Stomach (tissue), 9 donors: Measurements from ENCODE around the gene BCAR3. TPM values are rescaled to one million over a fixed set of nuclear protein-coding genes. Genes with fewer than 3 reads are reported as not detected.
"Not testable (repeated sequence)": the region's sequence is repeated elsewhere in the genome, so short reads cannot be mapped to it uniquely, and the experiment has no call there.

Experiments
- DNase-seq, 2 donors: peaks; one replicate each; pipeline versions ENCODE4 v3.0.0 to v3.0.0-alpha.2; 2013 to 2019
- H3K27ac ChIP-seq, 5 donors: fragments of 200-600 bp in 4 of 5; sonication (generic) in 4 of 5; one replicate each; pipeline ENCODE4 v1.5.1; 2013 to 2019; ENCODE audit warnings: mild to moderate bottlenecking in 1 of 5, moderate library complexity in 1 of 5
- H3K27me3 ChIP-seq, 3 donors: fragments of 200-600 bp; sonication (generic); one replicate each; pipeline ENCODE4 v1.5.1; 2017 to 2019; ENCODE audit warnings: mixed run types in 1 of 3
- H3K36me3 ChIP-seq, 4 donors: fragments of 200-600 bp; sonication (generic); 1 replicate in 3 of 4; 2 replicates in 1 of 4; pipeline ENCODE4 v1.5.1; 2016 to 2019
- H3K4me1 ChIP-seq, 4 donors: fragments of 200-600 bp; sonication (generic); one replicate each; pipeline ENCODE4 v1.5.1; 2016 to 2019
- H3K4me3 ChIP-seq, 4 donors: fragments of 200-600 bp; sonication (generic) in 3 of 4; one replicate each; pipeline ENCODE4 v1.5.1; 2016 to 2019; ENCODE audit warnings: mild to moderate bottlenecking in 1 of 4
- H3K9me3 ChIP-seq, 4 donors: fragments of 200-600 bp; sonication (generic); one replicate each; pipeline ENCODE4 v1.5.1; 2016 to 2019
- CTCF ChIP-seq, 7 experiments: fragments of 450-650 bp in 4 of 7; fragments of 200-600 bp in 3 of 7; sonication (generic) in 3 of 7; IDR thresholded peaks; one replicate each; pipeline ENCODE4 v1.5.1; 2016 to 2019; ENCODE audit warnings: antibody characterized with exemption in 7 of 7, control low read depth in 2 of 7, mild to moderate bottlenecking in 1 of 7
- EP300 ChIP-seq: sonication (generic); formaldehyde crosslinking; IDR thresholded peaks from one replicate; pipeline ENCODE4 v1.6.1; 2017; ENCODE audit warnings: antibody characterized with exemption
- POLR2A ChIP-seq, 4 donors: fragments of 450-650 bp; IDR thresholded peaks; one replicate each; pipeline ENCODE4 v1.6.1; 2016; ENCODE audit warnings: antibody characterized with exemption in 4 of 4, control low read depth in 2 of 4, mild to moderate bottlenecking in 1 of 4, moderate library complexity in 1 of 4
- POLR2AphosphoS5 ChIP-seq, 3 donors: sonication (generic); formaldehyde crosslinking; IDR thresholded peaks; one replicate each; pipeline ENCODE4 v1.6.1; 2016; ENCODE audit warnings: antibody characterized with exemption in 3 of 3
- WGBS, 5 donors: extraction: QIAGEN DNeasy Blood & Tissue Kit in 3 of 5; methylation state at CpG; one replicate each; pipeline versions ENCODE4 v1.1.5 to v1.1.7; 2013 to 2018; 5-methylcytosine and 5-hydroxymethylcytosine counted together
- intact Hi-C: fragments of 100-400 bp; cut with DNase I; formaldehyde crosslinking; loops from one replicate; pipeline ENCODE4 v1.15.1; 2023; ENCODE audit warnings: low total_unique reads
- polyA plus RNA-seq, 3 donors: library from polyadenylated mRNA; stranded (reverse); fragments of 200-250 nt; gene quantifications; one replicate each; pipeline ENCODE4 v1.2.3, GENCODE V29; 2013
- total RNA-seq, 5 donors: library from RNA; depleted of rRNA; stranded (reverse); fragments of >200 nt; gene quantifications; one replicate each; pipeline versions ENCODE4 v1.1.0 to v1.2.3, GENCODE V29; 2014 to 2016
- donor health status: healthy with polysubstance abuse.
- donor health status: Bipolar disorder and iron deficiency.
- donor health status: healthy.

Gene BCAR3
- total and polyA plus RNA-seq, 8 donors: 5.6 to 28.0 (median 19.3) TPM

- Histone ChIP-seq H3K9me3 (no peaks in the 10 kb centered on the region), H3K36me3 (peaks cover 9 to 47% (median 40%) of the 10 kb centered on the region in 4 donors), H3K27ac (no peak overlapping the region), H3K4me3 (no peak overlapping the region), H3K4me1 (peaks cover 15 to 27% (median 24%) of the 10 kb centered on the region in 4 donors), H3K27me3 (no peaks in the 10 kb centered on the region)
- no peak for DNase-seq
- 69 to 93% (median 88%) methylated on average over 2 of the region's 2 CpGs for WGBS, 5 donors
- intact Hi-C loops: no loop called here
- TF ChIP-seq CTCF (IDR thresholded peaks at IDR 0.05): no peak
- TF ChIP-seq EP300: no peak
- TF ChIP-seq POLR2AphosphoS5 (IDR thresholded peaks at IDR 0.05): no peak
- TF ChIP-seq POLR2A (IDR thresholded peaks at IDR 0.05): no peak
Observed at GRCh38 chr1:93559045-93559444, 122.6 kb downstream of the BCAR3 start.

GRCh38 chr1:93556291-93556690 lies 125.3 kb downstream of the BCAR3 start:
- intact Hi-C loops: no loop called here
- peaks cover 31 to 49% (median 45%) of the 10 kb centered on the region in 4 donors for H3K4me1 ChIP-seq
- no peaks in the 10 kb centered on the region for H3K27me3 ChIP-seq
- peak overlapping the region in 4 of 5 donors; percentile 4 to 82 (median 72) for H3K27ac ChIP-seq
- peaks cover 6 to 22% (median 18%) of the 10 kb centered on the region in 4 donors for H3K36me3 ChIP-seq
- H3K9me3 ChIP-seq: no peaks in the 10 kb centered on the region
- 68 to 88% (median 75%) methylated on average over 2 of the region's 2 CpGs for WGBS, 5 donors
- no peak overlapping the region for H3K4me3 ChIP-seq
- TF ChIP-seq POLR2AphosphoS5 (IDR thresholded peaks at IDR 0.05) (no peak), EP300 (no peak), POLR2A (IDR thresholded peaks at IDR 0.05) (no peak), CTCF (IDR thresholded peaks at IDR 0.05) (no peak)
- peak in 1 of 2 donors; percentile 56 for DNase-seq

- no peaks in the 10 kb centered on the region for H3K9me3 ChIP-seq
- TF ChIP-seq POLR2AphosphoS5 (IDR thresholded peaks at IDR 0.05) (peak in 2 of 3 donors; percentile 44 to 49), EP300 (no peak), POLR2A (IDR thresholded peaks at IDR 0.05) (no peak)
Observed at GRCh38 chr1:93554883-93555872, 126.5 kb downstream of the BCAR3 start.

DNA sequence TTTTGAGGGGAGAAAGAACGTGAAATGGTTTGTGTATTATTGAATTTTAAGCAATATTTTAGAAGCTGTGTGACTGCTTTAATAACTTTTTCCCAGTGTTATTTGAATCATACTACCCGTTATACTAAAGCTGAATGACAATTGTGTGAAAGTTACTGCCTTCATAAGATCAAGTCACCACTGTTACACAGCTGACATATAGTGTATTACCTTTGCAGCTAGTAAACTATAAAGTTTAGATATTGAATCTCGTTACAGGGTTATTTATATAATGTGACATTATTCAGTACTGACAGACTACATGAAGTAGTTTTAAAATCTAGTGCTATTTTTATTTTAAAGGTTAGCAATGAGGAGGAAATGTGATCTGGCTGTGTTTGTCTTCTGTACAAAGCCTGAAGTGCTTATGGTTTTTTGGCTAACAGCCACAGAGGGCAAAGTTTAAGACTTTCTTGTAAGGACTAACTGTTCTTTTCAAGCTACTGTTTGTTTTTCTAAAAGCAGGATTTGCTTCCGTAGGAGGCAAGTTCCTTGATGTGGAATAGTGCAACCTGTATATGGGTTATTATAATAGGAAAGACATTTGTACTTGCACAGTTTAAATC lies 127.6 kb downstream of the BCAR3 start:
- 14 to 39% (median 27%) methylated on average over 4 of the region's 4 CpGs for WGBS, 5 donors
- H3K27me3 ChIP-seq, H3K9me3 ChIP-seq, intact Hi-C loops, H3K4me3 ChIP-seq: not testable (repeated sequence)
- peaks cover 31 to 49% (median 45%) of the 10 kb centered on the region in 4 donors for H3K4me1 ChIP-seq
- peaks cover 9 to 26% (median 17%) of the 10 kb centered on the region in 4 donors for H3K36me3 ChIP-seq
- peak; percentile 18 to 78 (median 69) for TF ChIP-seq POLR2AphosphoS5 (IDR thresholded peaks at IDR 0.05)
- peak in 1 of 2 donors; percentile 89 for DNase-seq
- H3K27ac ChIP-seq: peak overlapping the region in 4 of 5 donors; percentile 71 to 82 (median 72)

More at GRCh38 chr1:93554883-93555872, 126.5 kb downstream of the BCAR3 start:
- no peak overlapping the region for H3K4me3 ChIP-seq
- H3K36me3 ChIP-seq: peaks cover 0 to 21% (median 16%) of the 10 kb centered on the region in 4 donors
- intact Hi-C loops: no loop called here
- peak overlapping the region; percentile 71 to 87 (median 73) for H3K27ac ChIP-seq
- no peak for DNase-seq
- H3K4me1 ChIP-seq: peaks cover 31 to 49% (median 45%) of the 10 kb centered on the region in 4 donors
- no peaks in the 10 kb centered on the region for H3K27me3 ChIP-seq
- 24 to 36% (median 33%) methylated on average over 7 of the region's 7 CpGs for WGBS, 5 donors
